KOPT-K1 (cell line): ENCODE measurements around the gene YEATS2.
"Not testable (repeated sequence)": the region's sequence is repeated elsewhere in the genome, so short reads cannot be mapped to it uniquely, and the experiment has no call there.

Source experiments
- H3K27ac ChIP-seq: fragments of 200-600 bp; sonication (generic); 2 replicates; pipeline ENCODE4 v1.5.1; 2016; ENCODE audit warnings: antibody characterized with exemption, mild to moderate bottlenecking, low read depth, low read length; ENCODE audit not compliant: poor library complexity, severe bottlenecking
- H3K36me3 ChIP-seq: fragments of 200-600 bp; sonication (generic); 2 replicates; pipeline ENCODE4 v1.5.1; 2017; ENCODE audit warnings: antibody characterized with exemption, mild to moderate bottlenecking, low read length, moderate library complexity; ENCODE audit not compliant: insufficient read depth
- H3K9me3 ChIP-seq: fragments of 200-600 bp; sonication (generic); 2 replicates; pipeline ENCODE4 v1.5.1; 2017; ENCODE audit warnings: antibody characterized with exemption, low read length, mild to moderate bottlenecking; ENCODE audit not compliant: insufficient read depth, poor library complexity, severe bottlenecking

YEATS2 gene

GRCh38 chr3:183779896-183780465, 82.4 kb downstream of the YEATS2 start:
- Histone ChIP-seq H3K36me3 (peaks cover 95% of the 10 kb centered on the region), H3K27ac (no peak overlapping the region), H3K9me3 (no peaks in the 10 kb centered on the region)

GRCh38 chr3:183781246-183781645, 83.6 kb downstream of the YEATS2 start:
- Histone ChIP-seq H3K27ac (no peak overlapping the region), H3K9me3 (no peaks in the 10 kb centered on the region), H3K36me3 (peaks cover 94% of the 10 kb centered on the region)

GRCh38 chr3:183782576-183783276, 85.1 kb downstream of the YEATS2 start:
- Histone ChIP-seq H3K36me3 (peaks cover 94% of the 10 kb centered on the region), H3K27ac (no peak overlapping the region), H3K9me3 (no peaks in the 10 kb centered on the region)

GRCh38 chr3:183784503-183784902, 86.9 kb downstream of the YEATS2 start:
- not testable (repeated sequence) for H3K9me3 ChIP-seq, H3K27ac ChIP-seq
- peaks cover 93% of the 10 kb centered on the region for H3K36me3 ChIP-seq

GRCh38 chr3:183789826-183790225, 92.2 kb downstream of the YEATS2 start:
- H3K9me3 ChIP-seq: no peaks in the 10 kb centered on the region
- peaks cover 96% of the 10 kb centered on the region for H3K36me3 ChIP-seq
- H3K27ac ChIP-seq: no peak overlapping the region

GRCh38 chr3:183790700-183791099, 93.1 kb downstream of the YEATS2 start:
- H3K9me3 ChIP-seq: no peaks in the 10 kb centered on the region
- H3K27ac ChIP-seq: no peak overlapping the region
- peaks cover 97% of the 10 kb centered on the region for H3K36me3 ChIP-seq

- no peaks in the 10 kb centered on the region for H3K9me3 ChIP-seq
- peaks cover 98% of the 10 kb centered on the region for H3K36me3 ChIP-seq
- H3K27ac ChIP-seq: no peak overlapping the region
Measured at GRCh38 chr3:183792976-183793375, 95.4 kb downstream of the YEATS2 start.

- Histone ChIP-seq H3K36me3 (peaks cover 98% of the 10 kb centered on the region), H3K27ac (no peak overlapping the region), H3K9me3 (no peaks in the 10 kb centered on the region)
Measured at GRCh38 chr3:183794452-183794851, 96.9 kb downstream of the YEATS2 start.

- Histone ChIP-seq H3K9me3 (no peaks in the 10 kb centered on the region), H3K27ac (no peak overlapping the region), H3K36me3 (peaks cover 99% of the 10 kb centered on the region)
Measured at GRCh38 chr3:183796372-183796771, 98.8 kb downstream of the YEATS2 start.

GRCh38 chr3:183797996-183798395, 100.4 kb downstream of the YEATS2 start:
- H3K27ac ChIP-seq: no peak overlapping the region
- no peaks in the 10 kb centered on the region for H3K9me3 ChIP-seq
- H3K36me3 ChIP-seq: peaks cover 99% of the 10 kb centered on the region

- no peak overlapping the region for H3K27ac ChIP-seq
- peaks cover 99% of the 10 kb centered on the region for H3K36me3 ChIP-seq
- no peaks in the 10 kb centered on the region for H3K9me3 ChIP-seq
Measured at GRCh38 chr3:183799461-183799860, 101.9 kb downstream of the YEATS2 start.

GRCh38 chr3:183800243-183800863, 102.8 kb downstream of the YEATS2 start:
- H3K36me3 ChIP-seq: peaks cover 100% of the 10 kb centered on the region
- no peak overlapping the region for H3K27ac ChIP-seq
- H3K9me3 ChIP-seq: no peaks in the 10 kb centered on the region

- no peak overlapping the region for H3K27ac ChIP-seq
- H3K36me3 ChIP-seq: peaks cover 100% of the 10 kb centered on the region
- H3K9me3 ChIP-seq: no peaks in the 10 kb centered on the region
Measured at GRCh38 chr3:183801601-183802000, 104.0 kb downstream of the YEATS2 start.

- H3K9me3 ChIP-seq: no peaks in the 10 kb centered on the region
- peaks cover 100% of the 10 kb centered on the region for H3K36me3 ChIP-seq
- no peak overlapping the region for H3K27ac ChIP-seq
Measured at GRCh38 chr3:183802989-183803388, 105.4 kb downstream of the YEATS2 start.

- Histone ChIP-seq H3K27ac (no peak overlapping the region), H3K9me3 (no peaks in the 10 kb centered on the region), H3K36me3 (peaks cover 100% of the 10 kb centered on the region)
Measured at GRCh38 chr3:183807209-183807728, 109.7 kb downstream of the YEATS2 start.
